SIG-M5 (cell line): ENCODE measurements around the gene UBAP2.

Experiments used
- DNase-seq: peaks from one replicate; lab custom pipeline; 2025; lab: John Stamatoyannopoulos, UW

The UBAP2 gene

GRCh38 chr9:33921967-33922895 lies 126.5 kb downstream of the UBAP2 start:
- no peak for DNase-seq

GRCh38 chr9:33919276-33919897 lies 129.3 kb downstream of the UBAP2 start:
- no peak for DNase-seq

GRCh38 chr9:33917036-33917435 lies 131.7 kb downstream of the UBAP2 start:
- no peak for DNase-seq

- DNase-seq = no peak
Measured at GRCh38 chr9:33914887-33915628, 133.6 kb downstream of the UBAP2 start.

GRCh38 chr9:33913541-33913940 lies 135.1 kb downstream of the UBAP2 start:
- no peak for DNase-seq

- no peak for DNase-seq
Measured at GRCh38 chr9:33908749-33909148, 139.9 kb downstream of the UBAP2 start.

- DNase-seq = no peak
Measured at GRCh38 chr9:33908114-33908513, 140.6 kb downstream of the UBAP2 start.

- no peak for DNase-seq
Measured at GRCh38 chr9:33907347-33907746, 141.3 kb downstream of the UBAP2 start.

GRCh38 chr9:33906769-33907168 lies 141.9 kb downstream of the UBAP2 start:
- no peak for DNase-seq

GRCh38 chr9:33905137-33905536 lies 143.6 kb downstream of the UBAP2 start:
- DNase-seq = no peak

GRCh38 chr9:33903157-33903780 lies 145.4 kb downstream of the UBAP2 start:
- DNase-seq = no peak

GRCh38 chr9:33894316-33894715 lies 154.4 kb downstream of the UBAP2 start:
- no peak for DNase-seq

- no peak for DNase-seq
Measured at GRCh38 chr9:33893861-33894260, 154.8 kb downstream of the UBAP2 start.

- DNase-seq = no peak
Measured at GRCh38 chr9:33885948-33886347, 162.7 kb downstream of the UBAP2 start.

- DNase-seq = no peak
Measured at GRCh38 chr9:33884856-33885701, 163.6 kb downstream of the UBAP2 start.

- no peak for DNase-seq
Measured at GRCh38 chr9:33881635-33882034, 167.1 kb downstream of the UBAP2 start.

GRCh38 chr9:33880211-33881089 lies 168.2 kb downstream of the UBAP2 start:
- no peak for DNase-seq

- no peak for DNase-seq
Measured at GRCh38 chr9:33878691-33879366, 169.9 kb downstream of the UBAP2 start.

GRCh38 chr9:33877727-33878489 lies 170.8 kb downstream of the UBAP2 start:
- DNase-seq = no peak
